RWPE2 (cell line): ENCODE measurements around the gene PTPN23.

ENCODE experiments used
- ATAC-seq: fragments of 200-7000 bp; cut with Tn5 transposase; 3 replicates; pipeline ENCODE4 v1.9.1; 2021; ENCODE audit warnings: low read depth
- DNase-seq: peaks from one replicate; pipeline ENCODE4 v3.0.0-alpha.2; 2020; ENCODE audit warnings: low spot score
- H3K27ac ChIP-seq: fragments of 450-650 bp; 2 replicates; pipeline ENCODE4 v1.5.1; 2017; ENCODE audit warnings: mild to moderate bottlenecking; ENCODE audit not compliant: poor library complexity, severe bottlenecking
- H3K27me3 ChIP-seq: fragments of 250-450 bp; sonication (Bioruptor Pico); 2 replicates; pipeline ENCODE4 v1.5.1; 2021; ENCODE audit warnings: mild to moderate bottlenecking, moderate library complexity; ENCODE audit not compliant: insufficient read depth, poor library complexity, severe bottlenecking
- H3K36me3 ChIP-seq: fragments of 250-450 bp; sonication (Bioruptor Pico); 2 replicates; pipeline ENCODE4 v1.5.1; 2020; ENCODE audit warnings: low read depth, mild to moderate bottlenecking, moderate library complexity
- H3K4me1 ChIP-seq: fragments of 250-450 bp; sonication (Bioruptor Pico); 2 replicates; pipeline ENCODE4 v1.5.1; 2021; ENCODE audit warnings: mild to moderate bottlenecking, moderate library complexity; ENCODE audit not compliant: insufficient read depth, poor library complexity, severe bottlenecking
- H3K4me3 ChIP-seq: fragments of 250-450 bp; sonication (Bioruptor Pico); 2 replicates; pipeline ENCODE4 v1.5.1; 2021; ENCODE audit warnings: mild to moderate bottlenecking, moderate library complexity; ENCODE audit not compliant: severe bottlenecking
- H3K9me3 ChIP-seq: fragments of 250-450 bp; sonication (Bioruptor Pico); 2 replicates; pipeline ENCODE4 v1.5.1; 2021; ENCODE audit warnings: mild to moderate bottlenecking, moderate library complexity; ENCODE audit not compliant: severe bottlenecking
- TF ChIP-seq, protein P1 (sequence below): fragments of 450-650 bp; IDR thresholded peaks from one replicate; pipeline ENCODE4 v1.5.1; 2017; ENCODE audit warnings: mild to moderate bottlenecking, moderate library complexity; ENCODE audit not compliant: poor library complexity, severe bottlenecking

The PTPN23 gene

DNA sequence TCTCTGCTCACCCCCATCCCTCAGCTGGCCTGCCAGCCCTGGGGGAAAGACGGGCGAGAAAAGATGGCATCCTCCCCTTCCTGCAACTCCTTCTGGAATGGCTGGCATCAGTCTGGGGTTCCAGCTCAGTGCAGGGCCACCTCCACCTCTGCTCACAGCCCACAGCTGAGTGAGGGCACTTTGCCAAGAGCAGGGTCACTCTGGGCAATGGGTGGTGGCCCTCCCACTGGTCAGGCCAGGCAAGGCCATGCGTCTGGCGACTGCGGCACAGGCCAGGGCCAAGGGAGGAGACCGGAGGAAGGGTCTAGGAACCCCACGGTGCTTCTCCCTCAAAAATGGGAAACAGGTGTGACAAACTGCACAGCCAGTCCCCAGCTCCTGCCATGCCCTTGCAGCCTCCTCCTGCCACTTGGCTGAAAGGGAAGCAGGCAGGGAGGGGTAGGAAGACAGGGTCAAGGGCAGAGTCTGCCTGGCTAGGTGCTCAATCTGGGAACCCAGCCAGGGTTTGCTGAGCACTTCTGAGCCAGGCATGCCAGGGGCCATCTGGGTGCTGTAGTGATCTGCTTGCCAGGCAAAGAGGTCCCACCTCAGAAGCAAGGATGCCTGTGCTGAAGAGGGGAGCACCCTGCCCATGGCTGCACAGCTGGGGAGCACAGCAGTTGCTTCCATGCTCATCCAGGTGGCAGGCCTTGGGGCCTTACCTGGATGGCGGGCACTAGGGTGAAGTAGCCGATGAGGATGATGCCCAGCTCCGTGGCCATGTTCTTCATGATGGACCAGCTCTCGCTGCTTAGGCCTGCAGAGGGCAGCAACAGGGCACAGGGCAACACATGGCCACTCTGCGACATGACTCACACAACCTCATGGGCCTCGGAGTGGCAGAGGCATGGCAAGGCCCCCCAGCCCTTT is 41.2 kb downstream of the PTPN23 start:
- Histone ChIP-seq H3K36me3 (peaks cover 26% of the 10 kb centered on the region), H3K27ac (peak overlapping the region; percentile 16), H3K4me1 (no peaks in the 10 kb centered on the region), H3K9me3 (no peaks in the 10 kb centered on the region), H3K27me3 (no peaks in the 10 kb centered on the region), H3K4me3 (no peak overlapping the region)
- ATAC-seq (0 out of 3 replicates have a peak, but pooled peaks have one; percentile 15), DNase-seq (no peak)
- TF ChIP-seq, protein P1, sequence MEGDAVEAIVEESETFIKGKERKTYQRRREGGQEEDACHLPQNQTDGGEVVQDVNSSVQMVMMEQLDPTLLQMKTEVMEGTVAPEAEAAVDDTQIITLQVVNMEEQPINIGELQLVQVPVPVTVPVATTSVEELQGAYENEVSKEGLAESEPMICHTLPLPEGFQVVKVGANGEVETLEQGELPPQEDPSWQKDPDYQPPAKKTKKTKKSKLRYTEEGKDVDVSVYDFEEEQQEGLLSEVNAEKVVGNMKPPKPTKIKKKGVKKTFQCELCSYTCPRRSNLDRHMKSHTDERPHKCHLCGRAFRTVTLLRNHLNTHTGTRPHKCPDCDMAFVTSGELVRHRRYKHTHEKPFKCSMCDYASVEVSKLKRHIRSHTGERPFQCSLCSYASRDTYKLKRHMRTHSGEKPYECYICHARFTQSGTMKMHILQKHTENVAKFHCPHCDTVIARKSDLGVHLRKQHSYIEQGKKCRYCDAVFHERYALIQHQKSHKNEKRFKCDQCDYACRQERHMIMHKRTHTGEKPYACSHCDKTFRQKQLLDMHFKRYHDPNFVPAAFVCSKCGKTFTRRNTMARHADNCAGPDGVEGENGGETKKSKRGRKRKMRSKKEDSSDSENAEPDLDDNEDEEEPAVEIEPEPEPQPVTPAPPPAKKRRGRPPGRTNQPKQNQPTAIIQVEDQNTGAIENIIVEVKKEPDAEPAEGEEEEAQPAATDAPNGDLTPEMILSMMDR, result peak; percentile 24

DNA sequence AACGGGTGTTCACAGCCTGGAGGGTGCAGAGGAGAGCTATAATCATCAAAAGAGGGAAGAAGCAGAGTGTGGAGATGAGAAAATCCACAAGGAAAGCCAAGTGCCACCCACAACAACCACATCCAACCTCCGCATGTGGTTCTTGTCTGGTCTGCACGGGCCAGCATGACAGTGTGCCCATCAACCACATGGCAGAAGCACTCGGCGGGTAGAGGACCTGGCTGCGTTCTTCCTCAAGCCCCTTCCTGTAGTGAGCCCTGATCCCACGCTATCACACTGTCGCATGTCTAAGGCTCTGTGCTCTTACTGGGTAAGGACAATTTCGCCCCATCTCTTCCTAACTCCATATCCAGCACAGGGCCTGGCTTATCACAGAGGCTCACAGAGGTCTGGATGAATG is 41.9 kb downstream of the PTPN23 start:
- Histone ChIP-seq H3K36me3 (peaks cover 21% of the 10 kb centered on the region), H3K27me3 (no peaks in the 10 kb centered on the region)
- no peak for ATAC-seq

DNA sequence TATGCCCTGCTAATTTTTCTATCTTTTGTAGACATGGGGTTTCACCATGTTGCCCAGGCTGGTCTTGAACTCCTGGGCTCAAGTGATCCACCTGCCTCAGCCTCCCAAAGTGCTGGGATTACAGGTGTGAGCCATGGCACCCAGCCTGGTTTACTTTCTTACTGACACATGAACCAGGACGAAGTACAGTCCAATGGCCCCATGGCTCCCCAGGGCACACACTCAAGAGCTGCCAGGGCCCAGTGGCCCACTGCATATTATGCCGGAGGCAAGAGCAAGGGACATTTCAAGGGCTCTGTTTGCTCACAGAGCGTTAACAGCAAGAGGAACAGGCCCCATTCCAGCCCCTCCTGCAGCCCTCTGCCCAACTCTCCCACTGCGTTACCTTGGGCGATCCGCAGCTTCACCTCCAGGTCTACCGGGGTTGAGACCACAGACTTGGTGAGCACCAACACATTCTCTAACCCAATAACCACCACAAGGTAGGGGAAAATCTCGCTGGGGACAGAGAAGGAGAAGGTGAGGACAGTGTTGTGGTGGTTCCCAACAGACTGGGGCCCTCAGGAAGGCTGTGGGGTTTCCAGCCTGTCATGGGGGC is 42.8 kb downstream of the PTPN23 start:
- TF ChIP-seq, protein P1, result no peak
- no peak for ATAC-seq
- Histone ChIP-seq H3K4me3 (no peak overlapping the region), H3K4me1 (no peaks in the 10 kb centered on the region), H3K36me3 (peaks cover 21% of the 10 kb centered on the region), H3K27me3 (no peaks in the 10 kb centered on the region), H3K9me3 (no peaks in the 10 kb centered on the region), H3K27ac (no peak overlapping the region)
- DNase-seq, result no peak

More for the DNA sequence above, 41.9 kb downstream of the PTPN23 start:
- Histone ChIP-seq H3K27ac (no peak overlapping the region), H3K4me1 (no peaks in the 10 kb centered on the region), H3K9me3 (no peaks in the 10 kb centered on the region), H3K4me3 (no peak overlapping the region)
- TF ChIP-seq, protein P1, result no peak
- DNase-seq, result no peak

DNA sequence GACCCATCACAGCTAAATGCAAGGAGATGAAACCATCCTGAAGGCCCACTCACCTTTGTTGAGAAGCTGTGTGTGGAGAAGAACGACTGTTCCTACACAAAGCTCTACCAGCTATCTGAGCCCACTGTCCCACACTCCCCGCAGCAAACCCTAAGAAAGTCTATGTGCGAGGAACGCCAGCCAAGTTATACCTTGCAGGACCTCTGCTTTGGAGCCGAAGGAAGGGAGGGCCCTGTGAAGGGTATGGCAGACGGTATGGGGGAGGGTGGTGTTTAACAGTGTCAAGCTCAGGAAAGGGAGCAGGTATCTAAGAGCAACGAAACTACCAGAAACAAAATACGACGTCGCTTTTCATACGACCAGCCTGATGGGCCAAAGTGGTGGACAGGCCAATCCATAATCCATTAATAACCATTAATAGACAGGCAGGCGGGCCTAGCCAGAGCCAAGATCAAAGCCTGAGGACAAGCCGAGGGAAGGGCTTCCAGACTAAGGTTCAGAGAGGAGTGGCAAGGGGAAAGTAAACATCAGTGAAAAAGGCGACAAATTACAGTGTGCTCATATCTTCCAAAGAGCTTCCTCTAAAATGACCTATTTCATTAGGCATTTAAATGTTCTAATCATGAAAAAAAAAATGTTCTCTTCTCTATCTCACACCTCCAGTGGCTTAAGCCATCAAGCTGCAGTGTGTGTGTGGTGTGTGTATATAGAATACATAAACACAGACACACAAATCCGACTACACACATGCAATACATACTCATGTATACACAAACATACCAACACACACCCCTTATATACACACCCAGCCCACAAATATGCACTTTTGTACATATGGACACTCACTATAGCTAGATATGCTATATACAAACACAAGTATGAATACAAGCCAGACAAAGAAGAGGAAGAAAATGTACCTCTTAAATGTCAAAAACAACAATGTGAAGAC is 43.9 kb downstream of the PTPN23 start:
- no peaks in the 10 kb centered on the region for H3K4me1 ChIP-seq
- no peak overlapping the region for H3K27ac ChIP-seq
- DNase-seq (no peak), ATAC-seq (no peak)
- TF ChIP-seq, protein P1, result no peak
- no peak overlapping the region for H3K4me3 ChIP-seq
- H3K9me3 ChIP-seq, result no peaks in the 10 kb centered on the region
- H3K27me3 ChIP-seq, result no peaks in the 10 kb centered on the region
- peaks cover 21% of the 10 kb centered on the region for H3K36me3 ChIP-seq
